ENCODE measurements around the gene SPDYE6.

DNA sequence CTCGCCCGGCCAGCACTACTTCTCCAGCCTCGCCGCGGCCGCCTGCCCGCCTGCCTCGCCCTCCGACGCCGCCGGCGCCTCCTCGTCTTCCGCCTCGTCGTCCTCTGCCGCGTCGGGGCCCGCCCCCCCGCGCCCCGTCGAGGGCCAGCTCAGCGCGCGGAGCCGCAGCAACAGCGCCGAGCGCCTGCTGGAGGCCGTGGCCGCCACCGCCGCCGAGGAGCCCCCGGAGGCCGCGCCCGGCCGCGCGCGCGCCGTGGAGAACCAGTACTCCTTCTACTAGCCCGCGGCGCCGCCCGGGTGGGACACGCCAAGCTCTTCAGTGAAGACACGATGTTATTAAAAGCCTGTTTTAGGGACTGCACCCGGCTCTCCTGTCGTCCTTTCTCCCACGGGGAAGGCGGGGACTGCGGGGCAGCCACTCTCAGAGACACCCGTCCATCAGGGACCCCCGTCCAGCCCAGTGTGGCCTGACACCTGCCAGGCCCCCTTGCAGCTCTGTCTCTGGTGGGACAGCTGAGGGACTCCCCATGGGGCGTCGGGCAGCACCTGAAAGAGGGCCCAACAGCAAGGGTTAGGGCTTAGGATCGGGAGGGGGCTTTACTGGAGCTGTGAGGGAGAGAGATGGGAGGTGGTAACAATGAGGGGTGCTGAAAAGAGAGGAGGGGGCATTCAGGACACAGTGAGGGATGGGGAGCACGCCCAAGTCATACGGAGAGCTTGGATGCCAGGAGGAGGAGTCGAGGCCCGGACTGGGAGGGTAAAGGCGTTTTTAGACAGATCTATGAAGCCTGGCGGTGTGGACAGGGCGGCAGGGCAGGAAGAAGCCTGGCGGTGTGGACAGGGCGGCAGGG, 34.7 kb downstream of the SPDYE6 start:
- TF ChIP-seq POLR2AphosphoS5 (IDR thresholded peaks at IDR 0.05; ENCODE audit: low read depth, low read length) (no peak), SIN3A (IDR thresholded peaks at IDR 0.05; ENCODE audit: borderline replicate concordance, insufficient read depth, low read length) (no peak)
- TF ChIP-seq, protein P1, sequence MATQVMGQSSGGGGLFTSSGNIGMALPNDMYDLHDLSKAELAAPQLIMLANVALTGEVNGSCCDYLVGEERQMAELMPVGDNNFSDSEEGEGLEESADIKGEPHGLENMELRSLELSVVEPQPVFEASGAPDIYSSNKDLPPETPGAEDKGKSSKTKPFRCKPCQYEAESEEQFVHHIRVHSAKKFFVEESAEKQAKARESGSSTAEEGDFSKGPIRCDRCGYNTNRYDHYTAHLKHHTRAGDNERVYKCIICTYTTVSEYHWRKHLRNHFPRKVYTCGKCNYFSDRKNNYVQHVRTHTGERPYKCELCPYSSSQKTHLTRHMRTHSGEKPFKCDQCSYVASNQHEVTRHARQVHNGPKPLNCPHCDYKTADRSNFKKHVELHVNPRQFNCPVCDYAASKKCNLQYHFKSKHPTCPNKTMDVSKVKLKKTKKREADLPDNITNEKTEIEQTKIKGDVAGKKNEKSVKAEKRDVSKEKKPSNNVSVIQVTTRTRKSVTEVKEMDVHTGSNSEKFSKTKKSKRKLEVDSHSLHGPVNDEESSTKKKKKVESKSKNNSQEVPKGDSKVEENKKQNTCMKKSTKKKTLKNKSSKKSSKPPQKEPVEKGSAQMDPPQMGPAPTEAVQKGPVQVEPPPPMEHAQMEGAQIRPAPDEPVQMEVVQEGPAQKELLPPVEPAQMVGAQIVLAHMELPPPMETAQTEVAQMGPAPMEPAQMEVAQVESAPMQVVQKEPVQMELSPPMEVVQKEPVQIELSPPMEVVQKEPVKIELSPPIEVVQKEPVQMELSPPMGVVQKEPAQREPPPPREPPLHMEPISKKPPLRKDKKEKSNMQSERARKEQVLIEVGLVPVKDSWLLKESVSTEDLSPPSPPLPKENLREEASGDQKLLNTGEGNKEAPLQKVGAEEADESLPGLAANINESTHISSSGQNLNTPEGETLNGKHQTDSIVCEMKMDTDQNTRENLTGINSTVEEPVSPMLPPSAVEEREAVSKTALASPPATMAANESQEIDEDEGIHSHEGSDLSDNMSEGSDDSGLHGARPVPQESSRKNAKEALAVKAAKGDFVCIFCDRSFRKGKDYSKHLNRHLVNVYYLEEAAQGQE (IDR thresholded peaks at IDR 0.05; ENCODE audit: insufficient read depth in 1 of 2, low read depth in 2 of 2, low read length in 2 of 2), result no peak

All from PFSK-1 (cell line).